CD4-positive, CD25-positive, alpha-beta regulatory T cell (primary cell): ENCODE results near the gene CYB5A. TPM values are rescaled to one million over a fixed set of nuclear protein-coding genes. Genes with fewer than 3 reads are reported as not detected.
"Not testable (repeated sequence)": the region's sequence is repeated elsewhere in the genome, so short reads cannot be mapped to it uniquely, and the experiment has no call there.

Experiments
- ATAC-seq, 2 donors: fragments of 150-1000 bp; cut with Tn5 transposase; one replicate each; pipeline ENCODE4 v1.10.0; 2021; ENCODE audit warnings: low read depth in 2 of 2, moderate number of reproducible peaks in 2 of 2, moderate library complexity in 1 of 2
- DNase-seq, 3 donors: peaks; one replicate each; pipeline versions ENCODE4 v3.0.0 to v3.0.0-alpha.2; 2012 to 2022; ENCODE audit warnings: mixed read lengths in 1 of 3
- H3K27ac ChIP-seq: one replicate; pipeline ENCODE4 v1.7.0; 2013; ENCODE audit warnings: mild to moderate bottlenecking, low read length; ENCODE audit not compliant: insufficient read depth, poor library complexity, severe bottlenecking
- H3K27me3 ChIP-seq: one replicate; pipeline ENCODE4 v1.7.0; 2013; ENCODE audit warnings: low read length; ENCODE audit not compliant: control insufficient read depth, insufficient read depth
- H3K36me3 ChIP-seq: one replicate; pipeline ENCODE4 v1.7.0; 2013; ENCODE audit warnings: mild to moderate bottlenecking, low read length, moderate library complexity; ENCODE audit not compliant: control insufficient read depth, insufficient read depth
- H3K4me1 ChIP-seq: 2 replicates; pipeline ENCODE4 v1.7.0; 2013; ENCODE audit warnings: mild to moderate bottlenecking, low read length; ENCODE audit not compliant: insufficient read depth, control insufficient read depth, poor library complexity, severe bottlenecking
- H3K4me3 ChIP-seq: one replicate; pipeline ENCODE4 v1.7.0; 2013; ENCODE audit warnings: low read depth, mild to moderate bottlenecking, low read length, moderate library complexity
- H3K9me3 ChIP-seq, 2 experiments: 1 replicate in 1 of 2; 2 replicates in 1 of 2; pipeline ENCODE4 v1.7.0; 2013; ENCODE audit warnings: low read length in 2 of 2, mild to moderate bottlenecking in 1 of 2, moderate library complexity in 1 of 2; ENCODE audit not compliant: control insufficient read depth in 2 of 2
- H3K27ac Mint-ChIP-seq, 3 donors: one replicate each; pipeline ENCODE4 v1.8.0; 2020 to 2022; ENCODE audit warnings: mild to moderate bottlenecking in 3 of 3, mixed read lengths in 3 of 3, moderate library complexity in 2 of 3
- H3K27me3 Mint-ChIP-seq: one replicate; pipeline ENCODE4 v1.8.0; 2022; ENCODE audit warnings: mild to moderate bottlenecking, mixed read lengths
- H3K36me3 Mint-ChIP-seq: one replicate; pipeline ENCODE4 v1.8.0; 2020; ENCODE audit warnings: mixed read lengths
- H3K4me1 Mint-ChIP-seq, 4 donors: one replicate each; pipeline ENCODE4 v1.8.0; 2020 to 2022; ENCODE audit warnings: mixed read lengths in 4 of 4, mild to moderate bottlenecking in 1 of 4
- H3K4me3 Mint-ChIP-seq, 4 donors: one replicate each; pipeline ENCODE4 v1.8.0; 2020 to 2022; ENCODE audit warnings: mild to moderate bottlenecking in 4 of 4, mixed read lengths in 4 of 4, moderate library complexity in 3 of 4
- H3K9me3 Mint-ChIP-seq, 7 donors: one replicate each; pipeline ENCODE4 v1.8.0; 2020 to 2022; ENCODE audit warnings: mixed read lengths in 7 of 7, mild to moderate bottlenecking in 3 of 7, moderate library complexity in 2 of 7
- polyA plus RNA-seq, 4 donors: library from polyadenylated mRNA; unstranded; fragments of 300-500 nt; fragmentation: Illumina TruSeq; gene quantifications; one replicate each; pipeline ENCODE4 v1.2.3, GENCODE V29; 2021
- total RNA-seq: library from RNA; stranded (reverse); gene quantifications from one replicate; pipeline ENCODE4 v1.2.3, GENCODE V29; 2022

CYB5A gene
- total and polyA plus RNA-seq, 5 donors from 2014 or later, result 11.1 to 54.3 (median 49.8) TPM

DNA sequence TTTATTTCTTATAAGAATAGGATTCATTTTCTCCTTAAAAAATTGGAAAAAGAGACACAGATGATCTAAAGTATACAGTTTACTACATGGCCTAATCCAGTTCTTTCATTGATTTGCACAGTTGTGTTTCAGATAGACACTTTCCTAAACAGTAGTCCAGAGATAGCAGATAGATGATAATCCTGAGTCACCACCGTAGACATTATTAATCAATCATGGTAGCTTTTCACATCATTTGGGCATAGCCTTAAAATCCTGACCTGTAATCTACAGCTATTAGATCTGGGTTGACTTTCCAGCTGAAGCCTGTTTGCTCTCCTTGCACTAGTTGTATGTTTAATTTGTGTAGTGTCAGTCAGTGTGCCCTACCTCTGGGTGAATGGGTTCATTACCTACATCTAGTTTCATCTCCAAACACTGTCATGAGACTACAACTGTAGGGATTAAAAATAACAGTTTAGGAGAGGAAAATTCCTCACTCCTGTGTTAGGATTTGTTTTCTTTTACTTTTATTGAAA is 38.0 kb upstream of the CYB5A start:
- Histone ChIP-seq H3K4me1 (no peaks in the 10 kb centered on the region), H3K27ac (no peak overlapping the region), H3K4me3 (no peak overlapping the region), H3K27me3 (peaks cover 12% of the 10 kb centered on the region), H3K9me3 (peaks cover 0 to 10% of the 10 kb centered on the region in 2 experiments), H3K36me3 (no peaks in the 10 kb centered on the region)
- Mint-ChIP-seq H3K27me3 (peaks cover 19% of the 10 kb centered on the region), H3K27ac (no peak overlapping the region), H3K9me3 (peaks cover 0 to 1% (median 0%) of the 10 kb centered on the region in 7 donors), H3K4me1 (no peaks in the 10 kb centered on the region), H3K4me3 (no peak overlapping the region), H3K36me3 (no peaks in the 10 kb centered on the region)
- no peak for DNase-seq
- no peak for ATAC-seq

DNA sequence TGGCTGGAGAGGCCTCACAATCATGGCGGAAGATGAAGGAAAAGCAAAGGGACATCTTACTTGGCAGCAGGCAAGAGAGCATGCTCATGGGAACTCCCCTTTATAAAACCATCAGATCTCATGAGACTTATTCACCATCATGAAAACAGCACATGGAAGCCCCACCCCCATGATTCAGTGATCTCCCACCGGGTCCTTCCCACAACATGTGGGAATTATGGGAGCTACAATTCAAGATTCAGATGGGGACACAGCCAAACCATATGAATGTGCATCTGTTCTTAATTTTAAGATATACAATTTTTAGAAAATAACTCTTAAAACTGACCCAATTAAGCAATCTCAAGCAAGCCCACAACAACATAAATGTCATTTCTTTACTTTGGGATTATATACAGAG is 36.4 kb upstream of the CYB5A start:
- Mint-ChIP-seq H3K27ac (no peak overlapping the region), H3K36me3 (no peaks in the 10 kb centered on the region), H3K9me3 (peaks cover 0 to 1% (median 0%) of the 10 kb centered on the region in 7 donors), H3K4me3 (no peak overlapping the region), H3K4me1 (no peaks in the 10 kb centered on the region), H3K27me3 (peaks cover 19% of the 10 kb centered on the region)
- Histone ChIP-seq H3K36me3 (no peaks in the 10 kb centered on the region), H3K4me1 (no peaks in the 10 kb centered on the region), H3K27me3 (peaks cover 13% of the 10 kb centered on the region), H3K9me3 (peaks cover 0 to 6% of the 10 kb centered on the region in 2 experiments), H3K4me3 (no peak overlapping the region), H3K27ac (no peak overlapping the region)
- ATAC-seq (no peak), DNase-seq (no peak)

DNA sequence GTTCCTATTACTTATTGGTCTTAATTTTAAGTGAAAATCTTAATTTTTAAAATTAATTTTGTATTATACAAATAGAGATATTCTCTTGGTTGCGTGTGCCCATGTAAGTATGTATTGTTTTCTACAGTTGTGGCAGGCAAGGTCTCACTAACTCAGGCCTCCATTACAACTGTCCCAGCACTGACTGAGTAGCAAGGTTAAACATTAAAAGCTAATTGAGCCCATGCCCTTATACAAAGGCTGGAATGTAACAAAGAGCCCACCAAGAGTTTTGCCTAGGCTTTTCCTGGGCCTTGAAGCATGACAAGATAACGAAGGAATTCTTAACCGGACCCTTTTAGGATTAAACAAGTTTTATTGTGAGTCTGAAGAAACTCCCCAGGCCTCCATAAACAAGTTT is 35.0 kb upstream of the CYB5A start:
- DNase-seq, H3K27ac ChIP-seq, ATAC-seq, H3K27ac Mint-ChIP-seq, H3K4me1 Mint-ChIP-seq, H3K4me3 ChIP-seq, H3K9me3 Mint-ChIP-seq, H3K4me3 Mint-ChIP-seq, H3K36me3 ChIP-seq, H3K36me3 Mint-ChIP-seq, H3K4me1 ChIP-seq, H3K9me3 ChIP-seq: not testable (repeated sequence)
- H3K27me3 Mint-ChIP-seq, result peaks cover 17% of the 10 kb centered on the region
- peaks cover 15% of the 10 kb centered on the region for H3K27me3 ChIP-seq

DNA sequence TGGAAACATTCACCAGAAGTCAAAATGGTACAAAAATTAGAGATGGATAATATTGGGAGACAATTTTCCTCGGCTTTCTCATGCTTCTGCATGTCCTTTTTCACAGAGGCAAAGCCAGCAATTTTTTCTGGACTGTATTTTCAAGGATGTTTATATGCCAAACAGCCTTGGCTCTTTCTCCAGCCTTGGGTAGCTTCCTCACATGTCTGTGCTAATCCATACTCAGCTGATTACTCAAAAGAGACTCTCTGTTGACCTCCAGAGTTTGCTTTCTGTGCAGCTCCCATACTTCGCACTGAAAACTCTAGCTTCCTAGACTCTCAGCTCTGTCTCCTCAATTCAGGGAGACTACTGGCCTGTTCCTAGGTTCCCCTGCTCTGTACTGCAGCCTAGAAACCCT is 34.5 kb upstream of the CYB5A start:
- Histone ChIP-seq H3K27ac (no peak overlapping the region), H3K36me3 (no peaks in the 10 kb centered on the region), H3K9me3 (no peaks in the 10 kb centered on the region), H3K4me1 (no peaks in the 10 kb centered on the region), H3K4me3 (no peak overlapping the region), H3K27me3 (peaks cover 12% of the 10 kb centered on the region)
- Mint-ChIP-seq H3K27me3 (peaks cover 14% of the 10 kb centered on the region), H3K27ac (no peak overlapping the region), H3K9me3 (peaks cover 0 to 1% (median 0%) of the 10 kb centered on the region in 7 donors), H3K36me3 (no peaks in the 10 kb centered on the region), H3K4me1 (no peaks in the 10 kb centered on the region), H3K4me3 (no peak overlapping the region)
- DNase-seq, result no peak
- no peak for ATAC-seq

DNA sequence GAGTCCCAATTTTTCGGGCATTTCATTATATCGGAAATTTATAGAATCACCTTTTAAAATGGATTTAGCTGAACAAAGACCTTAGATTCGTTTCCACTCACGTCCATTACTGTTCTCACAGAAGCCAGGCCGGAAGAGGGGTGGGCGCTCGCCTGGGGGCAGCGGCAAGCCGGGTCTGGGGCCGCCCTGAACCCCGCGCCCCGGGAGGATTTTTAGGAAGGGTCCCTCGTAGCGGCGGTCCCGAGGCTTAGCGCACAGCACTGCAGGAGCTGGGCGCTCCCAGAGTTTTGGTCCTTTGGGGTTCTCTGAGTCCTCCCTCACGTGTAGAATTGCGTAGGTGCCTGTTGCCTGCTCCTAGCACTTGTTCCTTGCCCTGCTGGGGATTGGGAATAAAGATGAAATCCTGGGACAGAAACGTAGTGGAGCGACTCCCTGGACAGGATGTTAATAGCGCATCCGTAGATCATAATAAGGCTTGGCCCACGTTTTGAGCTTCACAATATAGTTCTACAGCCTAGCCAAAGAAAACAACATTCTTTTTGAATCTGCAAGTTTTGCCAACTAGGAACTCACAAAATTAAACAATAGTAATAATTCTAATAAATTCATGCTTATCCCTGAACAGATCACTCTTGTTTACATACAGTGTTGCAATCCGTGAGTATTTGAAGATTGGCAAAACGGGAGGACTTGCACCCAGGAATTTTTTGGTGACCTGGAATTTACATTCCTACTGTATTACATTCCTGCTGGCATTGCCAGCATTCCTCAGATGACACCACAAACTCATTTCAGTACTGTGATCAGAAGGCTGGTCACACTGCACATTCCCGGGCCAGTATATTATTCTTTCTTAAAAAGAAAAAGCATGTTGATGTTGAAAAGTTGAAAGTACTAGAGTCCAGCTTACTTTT is 24.8 kb upstream of the CYB5A start:
- peaks cover 2% of the 10 kb centered on the region for H3K27me3 ChIP-seq
- no peak for DNase-seq
- H3K4me3 ChIP-seq, result no peak overlapping the region
- no peak overlapping the region for H3K27ac Mint-ChIP-seq
- H3K36me3 ChIP-seq, result no peaks in the 10 kb centered on the region
- no peaks in the 10 kb centered on the region for H3K4me1 ChIP-seq
- H3K36me3 Mint-ChIP-seq, result no peaks in the 10 kb centered on the region
- H3K9me3 ChIP-seq, result no peaks in the 10 kb centered on the region
- no peaks in the 10 kb centered on the region for H3K4me1 Mint-ChIP-seq
- H3K9me3 Mint-ChIP-seq, result no peaks in the 10 kb centered on the region
- no peak overlapping the region for H3K4me3 Mint-ChIP-seq
- no peak overlapping the region for H3K27ac ChIP-seq
- ATAC-seq, result no peak
- peaks cover 20% of the 10 kb centered on the region for H3K27me3 Mint-ChIP-seq

DNA sequence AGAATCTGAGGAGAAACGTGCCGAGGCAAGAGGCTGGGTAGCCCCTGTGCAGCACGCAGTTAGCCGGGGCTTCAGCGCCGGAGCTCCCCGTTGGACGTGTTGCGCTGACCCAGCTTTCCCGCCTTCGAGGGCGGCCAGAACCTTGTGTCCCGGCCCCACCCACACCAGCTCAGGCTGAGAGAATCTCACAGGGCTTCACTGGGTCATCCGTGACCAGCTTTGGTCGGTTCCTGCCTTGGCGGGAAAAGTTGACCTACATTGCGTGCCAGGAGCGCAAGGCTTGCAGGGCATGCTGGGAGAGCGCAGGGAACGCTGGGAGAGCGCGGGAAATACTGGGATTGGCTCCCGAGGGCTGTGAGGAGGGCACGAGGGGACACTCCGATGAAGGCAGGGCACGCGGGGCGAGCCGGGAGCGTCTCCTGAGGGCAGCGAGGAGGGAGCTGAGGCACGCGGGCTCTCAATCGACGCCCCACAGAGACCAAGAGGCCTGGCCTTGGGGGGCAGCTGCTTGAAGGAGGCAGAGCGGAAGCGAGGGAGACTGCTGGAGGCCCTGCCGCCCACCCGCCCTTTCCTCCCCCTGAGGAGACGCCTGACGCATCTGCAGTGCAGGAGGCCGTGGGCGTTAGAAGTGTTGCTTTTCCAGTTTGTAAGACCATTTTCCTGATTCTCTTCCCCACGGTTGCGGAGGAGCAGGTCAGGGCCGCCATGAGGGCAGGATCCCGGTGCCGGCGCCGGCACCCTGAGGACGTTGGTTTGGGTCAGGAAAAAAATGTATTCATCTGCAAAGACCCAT is 23.9 kb upstream of the CYB5A start, which contains the start of gene C18orf63:
TSS of gene C18orf63 (plus strand) at position 376 of the 793 bp plus-strand sequence. CDS start 2,027 bp downstream, outside the sequence.
- H3K27me3 ChIP-seq, result peaks cover 4% of the 10 kb centered on the region
- no peak within 1 kb of the TSS for H3K27ac ChIP-seq
- peaks cover 18% of the 10 kb centered on the region for H3K27me3 Mint-ChIP-seq
- no peak within 1 kb of the TSS for H3K4me3 ChIP-seq
- no peaks in the 10 kb centered on the region for H3K36me3 Mint-ChIP-seq
- H3K9me3 ChIP-seq, result no peaks in the 10 kb centered on the region
- no peaks in the 10 kb centered on the region for H3K4me1 ChIP-seq
- DNase-seq, result no peak
- no peaks in the 10 kb centered on the region for H3K4me1 Mint-ChIP-seq
- no peaks in the 10 kb centered on the region for H3K36me3 ChIP-seq
- H3K4me3 Mint-ChIP-seq, result no peak within 1 kb of the TSS
- H3K27ac Mint-ChIP-seq, result peak within 1 kb of the TSS in 1 of 3 donors; percentile 66
- peaks cover 0 to 2% (median 0%) of the 10 kb centered on the region in 7 donors for H3K9me3 Mint-ChIP-seq
- ATAC-seq, result no peak

DNA sequence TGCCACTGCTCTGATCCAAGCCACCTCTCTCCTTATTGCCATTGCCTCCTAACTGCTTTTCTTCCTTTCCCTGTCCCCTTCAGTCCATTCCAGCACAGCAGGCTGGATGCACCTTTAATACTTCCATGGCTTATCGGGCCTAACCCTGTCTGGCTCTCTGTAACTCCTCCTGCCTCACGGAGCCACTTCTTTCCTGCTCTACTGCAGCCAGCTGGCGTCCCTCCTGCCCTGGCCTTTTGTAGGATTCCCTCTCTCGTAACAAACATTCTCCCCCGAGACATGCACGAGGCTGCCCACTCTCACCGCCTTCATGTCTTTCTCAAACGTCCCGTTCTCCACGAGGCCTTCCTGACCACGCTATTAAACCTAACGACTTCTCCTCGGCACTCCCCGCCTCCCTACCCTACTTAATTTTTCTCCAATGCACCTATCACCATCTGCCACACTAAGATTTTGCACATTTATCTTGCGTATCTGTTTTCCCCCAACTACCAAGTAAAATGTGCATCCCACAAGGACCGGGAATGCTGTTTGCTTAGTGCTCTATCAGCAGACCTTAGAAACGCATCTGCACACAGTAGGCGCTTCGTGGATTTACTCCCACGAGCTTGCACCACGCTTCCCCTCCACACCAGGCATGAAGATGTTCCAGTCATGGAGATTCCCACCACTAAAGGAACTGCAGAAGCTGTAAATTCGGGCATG is 23.1 kb upstream of the CYB5A start:
- Mint-ChIP-seq H3K27me3 (peaks cover 21% of the 10 kb centered on the region), H3K36me3 (no peaks in the 10 kb centered on the region), H3K4me3 (no peak overlapping the region), H3K4me1 (peaks cover 0 to 6% (median 0%) of the 10 kb centered on the region in 4 donors), H3K27ac (no peak overlapping the region), H3K9me3 (peaks cover 0 to 2% (median 0%) of the 10 kb centered on the region in 7 donors)
- H3K4me1 ChIP-seq, result no peaks in the 10 kb centered on the region
- no peak overlapping the region for H3K27ac ChIP-seq
- no peaks in the 10 kb centered on the region for H3K9me3 ChIP-seq
- H3K36me3 ChIP-seq, result no peaks in the 10 kb centered on the region
- DNase-seq (no peak), ATAC-seq (no peak)
- H3K4me3 ChIP-seq, result no peak overlapping the region
- H3K27me3 ChIP-seq, result peaks cover 8% of the 10 kb centered on the region
